ENCODE results near the gene C14orf93.

- TF ChIP-seq, protein P1, sequence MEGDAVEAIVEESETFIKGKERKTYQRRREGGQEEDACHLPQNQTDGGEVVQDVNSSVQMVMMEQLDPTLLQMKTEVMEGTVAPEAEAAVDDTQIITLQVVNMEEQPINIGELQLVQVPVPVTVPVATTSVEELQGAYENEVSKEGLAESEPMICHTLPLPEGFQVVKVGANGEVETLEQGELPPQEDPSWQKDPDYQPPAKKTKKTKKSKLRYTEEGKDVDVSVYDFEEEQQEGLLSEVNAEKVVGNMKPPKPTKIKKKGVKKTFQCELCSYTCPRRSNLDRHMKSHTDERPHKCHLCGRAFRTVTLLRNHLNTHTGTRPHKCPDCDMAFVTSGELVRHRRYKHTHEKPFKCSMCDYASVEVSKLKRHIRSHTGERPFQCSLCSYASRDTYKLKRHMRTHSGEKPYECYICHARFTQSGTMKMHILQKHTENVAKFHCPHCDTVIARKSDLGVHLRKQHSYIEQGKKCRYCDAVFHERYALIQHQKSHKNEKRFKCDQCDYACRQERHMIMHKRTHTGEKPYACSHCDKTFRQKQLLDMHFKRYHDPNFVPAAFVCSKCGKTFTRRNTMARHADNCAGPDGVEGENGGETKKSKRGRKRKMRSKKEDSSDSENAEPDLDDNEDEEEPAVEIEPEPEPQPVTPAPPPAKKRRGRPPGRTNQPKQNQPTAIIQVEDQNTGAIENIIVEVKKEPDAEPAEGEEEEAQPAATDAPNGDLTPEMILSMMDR (IDR thresholded peaks at IDR 0.05) = no peak
- no peak for TF ChIP-seq POLR2A (IDR thresholded peaks at IDR 0.05)
These were observed 23.3 kb upstream of the C14orf93 start for GRCh38 chr14:23033251-23033727.

All from uterus (tissue), 2 donors.